Astrocyte of the spinal cord (primary cell): ENCODE data around the gene SPRN.
"Not testable (repeated sequence)": the region's sequence is repeated elsewhere in the genome, so short reads cannot be mapped to it uniquely, and the experiment has no call there.

Experiments
- DNase-seq: peaks from one replicate; pipeline ENCODE4 v3.0.0; 2011; ENCODE audit warnings: low read depth, low spot score
- H3K4me3 ChIP-seq: 2 replicates; pipeline ENCODE4 v1.5.1; 2011; ENCODE audit warnings: low read depth, mild to moderate bottlenecking, low read length, moderate library complexity
- CTCF ChIP-seq: IDR thresholded peaks from 2 replicates; pipeline ENCODE4 v1.5.1; 2012; ENCODE audit warnings: low read depth, mild to moderate bottlenecking, low read length, inconsistent platforms
- in situ Hi-C: cut with HindIII; loops from 2 replicates; pipeline ENCODE4 v1.10.0; 2017; ENCODE audit warnings: low sequenced_read_pairs

Gene SPRN

GRCh38 chr10:133439517-133440461 is 15.4 kb upstream of the SPRN start:
- no peak for TF ChIP-seq CTCF
- in situ Hi-C loops = no loop called here
- DNase-seq = no peak
- H3K4me3 ChIP-seq = no peak overlapping the region

GRCh38 chr10:133438711-133439273 is 14.4 kb upstream of the SPRN start:
- in situ Hi-C loops = no loop called here
- no peak for TF ChIP-seq CTCF
- no peak overlapping the region for H3K4me3 ChIP-seq
- no peak for DNase-seq

- DNase-seq, in situ Hi-C loops, H3K4me3 ChIP-seq: not testable (repeated sequence)
Measured at GRCh38 chr10:133432789-133433188, 8.4 kb upstream of the SPRN start.

- DNase-seq, H3K4me3 ChIP-seq, in situ Hi-C loops: not testable (repeated sequence)
Measured at GRCh38 chr10:133431888-133432613, 7.6 kb upstream of the SPRN start.

GRCh38 chr10:133429571-133429970 is 5.1 kb upstream of the SPRN start:
- in situ Hi-C loops, H3K4me3 ChIP-seq, DNase-seq: not testable (repeated sequence)

- H3K4me3 ChIP-seq, in situ Hi-C loops: not testable (repeated sequence)
Measured at GRCh38 chr10:133424102-133424501, 323 bp downstream of the SPRN start.

GRCh38 chr10:133422807-133423771 is 1.3 kb downstream of the SPRN start:
- no peak overlapping the region for H3K4me3 ChIP-seq
- in situ Hi-C loops = no loop called here
- no peak for DNase-seq
- TF ChIP-seq CTCF = no peak

More at GRCh38 chr10:133424102-133424501, 323 bp downstream of the SPRN start:
- DNase-seq = not testable (repeated sequence)

GRCh38 chr10:133422223-133422806 is 2.1 kb downstream of the SPRN start:
- H3K4me3 ChIP-seq = no peak overlapping the region
- in situ Hi-C loops = no loop called here
- no peak for DNase-seq
- TF ChIP-seq CTCF = no peak
